Activated T-cell treated with anti-CD3 and anti-CD28 coated beads, Interleukin-2, amount 50 U/mL, for 24 hours (primary cell): Measurements from ENCODE around the gene LOX.

Experiments
- DNase-seq: peaks from one replicate; pipeline ENCODE4 v3.0.0-alpha.2; 2020
- H3K27ac Mint-ChIP-seq: 2 replicates; pipeline ENCODE4 v1.8.0; 2020; ENCODE audit warnings: mild to moderate bottlenecking, mixed read lengths
- H3K27me3 Mint-ChIP-seq: 2 replicates; pipeline ENCODE4 v1.8.0; 2020; ENCODE audit warnings: mixed read lengths
- H3K36me3 Mint-ChIP-seq: 2 replicates; pipeline ENCODE4 v1.8.0; 2020; ENCODE audit warnings: low read depth, mixed read lengths
- H3K4me1 Mint-ChIP-seq: 2 replicates; pipeline ENCODE4 v1.8.0; 2020; ENCODE audit warnings: low read depth, mixed read lengths
- H3K4me3 Mint-ChIP-seq: 2 replicates; pipeline ENCODE4 v1.8.0; 2020; ENCODE audit warnings: mild to moderate bottlenecking, moderate library complexity, mixed read lengths
- H3K9me3 Mint-ChIP-seq: 2 replicates; pipeline ENCODE4 v1.8.0; 2020; ENCODE audit warnings: mixed read lengths

The LOX gene, protein sequence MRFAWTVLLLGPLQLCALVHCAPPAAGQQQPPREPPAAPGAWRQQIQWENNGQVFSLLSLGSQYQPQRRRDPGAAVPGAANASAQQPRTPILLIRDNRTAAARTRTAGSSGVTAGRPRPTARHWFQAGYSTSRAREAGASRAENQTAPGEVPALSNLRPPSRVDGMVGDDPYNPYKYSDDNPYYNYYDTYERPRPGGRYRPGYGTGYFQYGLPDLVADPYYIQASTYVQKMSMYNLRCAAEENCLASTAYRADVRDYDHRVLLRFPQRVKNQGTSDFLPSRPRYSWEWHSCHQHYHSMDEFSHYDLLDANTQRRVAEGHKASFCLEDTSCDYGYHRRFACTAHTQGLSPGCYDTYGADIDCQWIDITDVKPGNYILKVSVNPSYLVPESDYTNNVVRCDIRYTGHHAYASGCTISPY

DNA sequence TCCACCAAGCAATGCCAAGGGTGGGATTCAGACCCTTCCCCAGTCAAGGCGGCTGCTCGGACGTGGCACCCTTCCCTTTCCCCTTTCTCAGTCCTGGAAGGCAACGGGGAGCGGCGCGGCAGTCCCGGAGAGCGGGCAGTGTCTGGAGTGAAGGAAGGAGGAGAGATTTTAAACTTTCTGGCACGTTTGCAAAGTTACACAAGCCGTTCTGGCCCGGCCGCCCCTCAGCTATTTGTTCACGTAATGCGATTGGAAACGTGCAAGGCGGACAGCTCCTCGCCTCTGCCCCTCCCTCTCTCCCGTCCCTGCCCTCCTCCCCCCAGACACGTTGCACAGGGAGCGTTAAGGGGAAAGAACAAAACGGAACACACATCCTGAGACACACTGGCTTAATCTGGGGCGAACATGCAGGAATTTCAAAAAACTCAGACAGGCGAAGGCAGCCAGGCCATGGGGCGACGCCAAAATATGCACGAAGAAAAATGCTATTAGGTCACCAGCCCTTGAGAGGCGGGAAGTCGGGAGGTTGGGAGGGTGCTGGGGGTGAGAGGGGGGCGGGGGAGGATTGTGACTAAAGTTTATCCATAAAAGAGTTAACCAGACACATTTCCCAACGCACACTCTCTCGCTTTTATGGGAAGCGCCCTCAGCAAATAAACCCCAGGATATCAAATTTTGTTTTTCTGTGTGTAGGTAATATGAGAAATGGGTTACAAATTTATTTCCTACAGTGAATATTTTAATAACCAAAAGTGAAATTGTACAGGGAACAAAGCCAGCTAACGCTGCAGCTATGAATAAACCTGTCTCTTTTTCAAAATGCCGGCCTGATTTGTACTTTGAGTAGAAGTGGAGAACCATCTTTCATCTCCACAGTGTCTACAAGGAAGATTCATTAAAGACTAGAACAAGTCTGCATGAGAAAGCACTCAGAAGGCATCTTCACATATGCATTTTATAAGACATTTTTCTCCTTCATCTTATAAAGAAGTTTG, at the start of gene LOX:
TSS of gene LOX (minus strand) at position 144 of the 995 bp plus-strand sequence. CDS start 274 bp downstream, outside the sequence.
- Mint-ChIP-seq H3K36me3 (no peaks in the 10 kb centered on the region), H3K27ac (no peak within 1 kb of the TSS), H3K9me3 (no peaks in the 10 kb centered on the region)

DNA sequence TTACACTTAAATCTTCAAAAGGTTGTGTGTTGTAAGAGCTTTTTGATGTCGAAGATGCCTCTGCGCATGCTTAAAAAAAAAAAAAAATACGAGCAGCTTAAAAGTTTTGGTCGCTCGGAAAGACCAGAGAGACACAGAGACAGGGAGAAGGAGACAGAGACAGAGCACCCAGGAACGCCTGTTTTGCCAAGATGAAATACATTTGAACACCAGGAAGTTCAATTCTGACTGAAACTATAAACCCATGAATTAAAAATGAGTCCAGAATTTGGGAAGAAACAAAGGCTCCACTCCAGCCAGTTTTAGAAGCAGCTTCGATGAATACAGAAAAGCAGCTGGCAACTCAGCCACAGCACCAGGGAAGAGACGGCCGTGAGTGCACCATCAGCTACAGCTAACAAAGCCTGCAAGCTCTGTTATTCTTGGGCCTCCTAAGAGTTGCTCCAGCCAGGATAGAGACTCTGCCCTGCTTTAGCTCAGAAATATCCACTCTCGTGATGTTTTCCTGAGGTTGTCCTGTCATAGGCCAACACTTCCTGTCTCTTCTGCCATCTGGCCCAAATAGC, 48.8 kb upstream of the LOX start:
- H3K27me3 Mint-ChIP-seq, result no peaks in the 10 kb centered on the region
- H3K27ac Mint-ChIP-seq, result no peak overlapping the region
- no peaks in the 10 kb centered on the region for H3K36me3 Mint-ChIP-seq
- H3K4me1 Mint-ChIP-seq, result peaks cover 4% of the 10 kb centered on the region
- no peak overlapping the region for H3K4me3 Mint-ChIP-seq
- no peaks in the 10 kb centered on the region for H3K9me3 Mint-ChIP-seq
- no peak for DNase-seq

More for the DNA sequence above, at the start of gene LOX:
- Mint-ChIP-seq H3K4me1 (peaks cover 18% of the 10 kb centered on the region), H3K27me3 (peaks cover 77% of the 10 kb centered on the region), H3K4me3 (peak within 1 kb of the TSS; percentile 67)
- no peak for DNase-seq

DNA sequence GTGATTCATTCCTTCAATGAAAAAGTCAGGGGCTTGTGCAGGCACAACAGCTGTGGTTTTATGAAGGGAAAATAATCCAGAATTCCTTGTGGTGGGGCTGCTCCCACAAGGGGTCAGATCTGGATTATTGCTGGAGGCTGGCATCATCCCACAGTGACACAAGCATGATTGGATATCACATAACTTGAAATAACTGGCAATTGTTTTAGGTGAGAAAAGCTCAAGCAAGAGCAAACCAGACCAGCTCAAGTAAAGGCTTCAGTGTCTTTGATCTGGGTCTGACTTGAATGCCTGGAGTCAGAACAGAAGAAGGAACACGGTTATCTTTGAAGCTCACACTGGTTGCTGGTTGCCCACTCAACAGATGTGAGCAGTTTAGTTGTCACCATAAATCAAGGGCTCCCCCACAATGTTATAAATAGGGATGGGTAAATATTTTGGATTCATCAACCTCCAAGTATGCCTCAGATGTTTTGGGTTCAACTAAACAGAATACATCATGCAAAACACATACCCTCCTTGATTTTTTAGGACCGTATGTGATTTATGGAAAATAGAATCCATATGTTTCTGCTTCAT, 48.2 kb upstream of the LOX start:
- no peak overlapping the region for H3K27ac Mint-ChIP-seq
- no peaks in the 10 kb centered on the region for H3K27me3 Mint-ChIP-seq
- peaks cover 4% of the 10 kb centered on the region for H3K4me1 Mint-ChIP-seq
- H3K9me3 Mint-ChIP-seq, result no peaks in the 10 kb centered on the region
- DNase-seq, result no peak
- no peak overlapping the region for H3K4me3 Mint-ChIP-seq
- H3K36me3 Mint-ChIP-seq, result no peaks in the 10 kb centered on the region

DNA sequence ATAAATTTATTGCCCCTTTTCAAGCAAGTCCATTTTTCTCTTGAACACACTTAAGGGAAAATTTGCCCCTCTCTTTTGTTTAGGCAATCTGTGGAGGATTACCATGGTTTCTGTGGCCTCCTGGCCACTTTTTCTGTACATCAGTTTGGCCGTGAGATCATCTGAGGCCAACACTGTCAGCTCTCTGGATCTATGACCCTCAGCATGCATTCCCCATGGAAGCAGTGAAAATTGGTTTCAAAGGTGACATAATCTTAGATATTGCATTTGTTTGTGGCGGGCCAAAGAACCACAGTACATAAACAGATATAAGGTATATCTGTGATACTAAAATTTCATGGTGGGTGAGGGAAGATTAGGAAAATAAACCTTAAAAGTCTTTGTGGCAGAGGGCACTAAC, 46.7 kb upstream of the LOX start:
- H3K27ac Mint-ChIP-seq, result no peak overlapping the region
- H3K27me3 Mint-ChIP-seq, result no peaks in the 10 kb centered on the region
- H3K4me3 Mint-ChIP-seq, result no peak overlapping the region
- peaks cover 7% of the 10 kb centered on the region for H3K4me1 Mint-ChIP-seq
- H3K9me3 Mint-ChIP-seq, result no peaks in the 10 kb centered on the region
- no peaks in the 10 kb centered on the region for H3K36me3 Mint-ChIP-seq
- no peak for DNase-seq

DNA sequence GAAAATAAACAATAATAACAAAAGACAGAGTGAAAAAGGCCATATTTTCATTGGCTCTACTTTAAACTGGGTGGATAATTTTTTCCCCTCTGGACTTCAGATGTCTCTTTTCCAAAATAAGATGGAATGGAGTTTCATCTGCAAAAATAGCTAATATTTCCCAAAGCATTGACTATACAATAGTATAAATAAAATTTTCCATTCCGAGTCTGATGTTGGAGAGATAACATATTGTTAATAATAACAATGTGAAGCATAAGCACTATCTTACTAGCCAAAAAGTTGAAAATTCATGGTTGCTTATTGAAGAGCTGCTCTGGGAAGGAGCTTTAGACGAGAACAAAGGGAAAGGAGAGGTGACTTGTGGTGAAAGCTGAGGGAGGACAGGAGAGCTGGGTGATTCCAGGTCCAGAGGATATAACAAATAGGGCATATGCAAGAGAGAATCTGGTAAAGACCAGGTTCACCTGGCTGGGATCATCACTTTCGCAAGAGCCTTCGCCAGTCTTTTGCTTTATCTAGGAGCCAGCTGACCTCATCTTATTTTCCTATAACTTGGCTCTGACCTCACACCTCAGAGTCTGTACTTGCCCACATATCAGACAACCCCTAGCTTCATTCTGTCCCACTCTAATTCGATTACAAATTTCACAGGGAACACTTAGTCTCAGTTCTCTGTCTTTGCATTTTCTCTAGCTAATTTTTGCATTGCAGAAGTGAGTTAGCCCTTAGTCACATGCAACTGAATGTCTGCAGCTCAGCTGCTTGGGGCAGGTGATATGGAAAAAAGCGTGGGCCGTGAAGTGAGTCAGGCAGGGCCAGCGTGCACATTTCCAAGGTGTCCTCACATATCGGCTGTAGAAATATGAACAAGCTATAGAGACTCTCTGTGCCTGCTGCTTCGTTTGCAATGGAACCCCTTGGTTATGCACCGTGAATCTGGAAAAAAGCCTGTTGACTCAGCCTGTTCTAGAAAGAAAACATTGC, 43.7 kb upstream of the LOX start:
- Mint-ChIP-seq H3K9me3 (no peaks in the 10 kb centered on the region), H3K4me1 (peaks cover 7% of the 10 kb centered on the region), H3K4me3 (no peak overlapping the region), H3K27me3 (no peaks in the 10 kb centered on the region), H3K36me3 (no peaks in the 10 kb centered on the region), H3K27ac (no peak overlapping the region)
- no peak for DNase-seq

DNA sequence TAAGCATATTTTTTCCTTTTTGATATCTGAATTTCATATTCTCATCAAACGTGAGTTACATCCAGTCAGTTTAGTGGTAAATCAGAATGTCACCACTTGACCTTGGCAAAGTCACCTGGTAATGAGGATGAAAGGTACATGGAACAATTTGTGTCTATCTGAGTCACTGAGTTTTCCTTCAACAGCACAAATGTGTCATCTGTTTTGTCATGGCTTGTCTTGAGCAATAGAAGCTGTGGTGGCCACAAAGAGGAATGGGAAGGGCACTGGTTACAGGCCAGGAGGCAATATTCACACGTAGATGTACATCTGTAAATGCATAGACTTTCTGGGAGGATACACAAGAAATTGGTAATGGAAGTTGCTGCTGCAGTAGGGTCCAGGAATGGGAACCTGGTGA, 42.9 kb upstream of the LOX start:
- no peak overlapping the region for H3K27ac Mint-ChIP-seq
- H3K4me1 Mint-ChIP-seq, result peaks cover 7% of the 10 kb centered on the region
- no peaks in the 10 kb centered on the region for H3K36me3 Mint-ChIP-seq
- no peak overlapping the region for H3K4me3 Mint-ChIP-seq
- no peaks in the 10 kb centered on the region for H3K27me3 Mint-ChIP-seq
- H3K9me3 Mint-ChIP-seq, result no peaks in the 10 kb centered on the region
- no peak for DNase-seq

DNA sequence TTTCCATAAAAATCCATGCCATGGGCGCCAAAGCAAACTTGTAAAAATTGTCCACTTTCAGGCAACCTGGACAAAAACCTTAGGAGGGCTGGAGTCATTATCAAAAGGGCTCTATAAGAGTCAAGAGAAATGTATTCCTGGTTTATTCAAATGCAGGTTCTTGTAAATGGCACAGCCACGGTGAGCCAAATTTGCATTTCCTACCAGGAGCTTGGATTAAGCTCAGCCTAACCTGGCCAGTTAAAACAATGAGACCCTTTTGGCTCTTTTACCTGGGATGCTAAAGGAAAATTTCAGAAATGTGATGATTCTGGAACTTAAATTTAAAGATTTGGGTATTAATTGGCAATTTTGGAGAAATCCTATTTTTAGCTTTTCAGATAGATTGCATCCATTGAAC, 42.4 kb upstream of the LOX start:
- Mint-ChIP-seq H3K36me3 (no peaks in the 10 kb centered on the region), H3K4me1 (peaks cover 7% of the 10 kb centered on the region), H3K27me3 (no peaks in the 10 kb centered on the region), H3K4me3 (no peak overlapping the region), H3K9me3 (no peaks in the 10 kb centered on the region), H3K27ac (no peak overlapping the region)
- DNase-seq, result no peak

DNA sequence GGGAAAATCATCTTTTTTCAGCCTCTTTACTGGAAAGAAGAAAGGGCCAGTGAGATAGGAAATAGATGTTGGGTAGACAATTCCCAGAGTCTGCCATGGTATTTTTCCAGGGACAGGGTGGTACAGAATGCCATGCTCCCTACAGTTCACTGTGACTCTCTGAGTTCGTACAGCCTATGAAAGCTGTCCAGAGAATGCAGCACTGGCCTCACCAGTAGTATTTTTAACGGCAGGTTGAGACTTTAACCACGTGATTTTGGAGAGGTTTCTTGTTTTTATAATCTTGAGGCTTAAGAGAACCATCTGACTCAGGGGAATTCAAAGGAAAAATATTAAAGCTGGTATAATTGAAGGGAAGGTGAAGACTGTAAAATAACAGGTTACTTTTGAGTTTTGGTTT, 41.1 kb upstream of the LOX start:
- Mint-ChIP-seq H3K9me3 (no peaks in the 10 kb centered on the region), H3K27ac (no peak overlapping the region), H3K4me3 (no peak overlapping the region), H3K36me3 (no peaks in the 10 kb centered on the region), H3K27me3 (no peaks in the 10 kb centered on the region), H3K4me1 (peaks cover 7% of the 10 kb centered on the region)
- DNase-seq, result no peak

DNA sequence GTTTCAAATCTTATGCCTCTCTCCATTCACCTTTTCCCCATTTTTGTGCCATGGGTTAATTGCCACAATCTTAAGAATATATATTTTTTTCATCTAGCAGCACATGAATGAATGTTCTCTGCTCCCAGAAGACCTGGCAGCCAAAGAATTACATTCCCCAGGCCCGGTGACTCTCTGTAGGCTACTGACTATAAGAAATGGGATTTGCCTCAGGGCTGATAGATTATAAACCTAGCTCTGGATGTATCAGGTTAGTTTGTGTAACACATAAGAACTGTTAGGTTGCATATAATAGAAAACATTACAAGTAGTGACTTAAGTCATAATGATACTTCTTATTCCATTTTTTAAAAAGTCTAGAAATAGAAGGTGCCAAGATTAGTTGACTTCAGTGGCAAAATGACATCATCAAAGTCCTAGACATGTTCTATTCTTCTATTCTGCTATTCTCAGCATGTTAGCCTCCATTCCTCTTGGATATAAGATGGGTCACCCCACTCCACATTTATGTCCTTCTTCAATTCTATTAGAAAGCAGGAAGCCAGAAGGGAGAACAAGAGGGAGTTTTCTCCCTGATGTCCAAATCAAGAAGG, 40.4 kb upstream of the LOX start:
- Mint-ChIP-seq H3K4me1 (peaks cover 7% of the 10 kb centered on the region), H3K36me3 (no peaks in the 10 kb centered on the region), H3K4me3 (no peak overlapping the region), H3K27me3 (no peaks in the 10 kb centered on the region), H3K27ac (no peak overlapping the region), H3K9me3 (no peaks in the 10 kb centered on the region)
- no peak for DNase-seq

DNA sequence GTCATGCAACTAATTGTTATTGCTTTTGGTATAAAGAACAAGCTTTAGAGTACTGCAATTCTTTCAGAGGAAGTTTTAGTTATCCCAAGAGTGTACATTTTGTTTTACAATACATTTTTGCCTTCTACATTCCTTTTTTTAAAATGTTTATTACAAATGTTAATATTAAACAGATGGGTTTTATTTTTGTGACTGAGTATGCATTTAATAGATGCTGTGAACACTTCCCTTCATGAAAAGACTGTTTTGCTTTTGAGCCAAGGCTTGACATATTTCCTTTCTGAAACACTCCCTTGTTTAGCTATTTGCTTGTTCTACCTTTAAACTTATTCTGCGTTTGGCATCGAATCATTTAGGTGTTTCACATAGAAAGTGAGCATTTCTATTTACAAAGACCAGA, 36.4 kb upstream of the LOX start:
- DNase-seq, result no peak
- Mint-ChIP-seq H3K4me3 (no peak overlapping the region), H3K36me3 (no peaks in the 10 kb centered on the region), H3K27me3 (no peaks in the 10 kb centered on the region), H3K27ac (no peak overlapping the region), H3K9me3 (no peaks in the 10 kb centered on the region), H3K4me1 (no peaks in the 10 kb centered on the region)

DNA sequence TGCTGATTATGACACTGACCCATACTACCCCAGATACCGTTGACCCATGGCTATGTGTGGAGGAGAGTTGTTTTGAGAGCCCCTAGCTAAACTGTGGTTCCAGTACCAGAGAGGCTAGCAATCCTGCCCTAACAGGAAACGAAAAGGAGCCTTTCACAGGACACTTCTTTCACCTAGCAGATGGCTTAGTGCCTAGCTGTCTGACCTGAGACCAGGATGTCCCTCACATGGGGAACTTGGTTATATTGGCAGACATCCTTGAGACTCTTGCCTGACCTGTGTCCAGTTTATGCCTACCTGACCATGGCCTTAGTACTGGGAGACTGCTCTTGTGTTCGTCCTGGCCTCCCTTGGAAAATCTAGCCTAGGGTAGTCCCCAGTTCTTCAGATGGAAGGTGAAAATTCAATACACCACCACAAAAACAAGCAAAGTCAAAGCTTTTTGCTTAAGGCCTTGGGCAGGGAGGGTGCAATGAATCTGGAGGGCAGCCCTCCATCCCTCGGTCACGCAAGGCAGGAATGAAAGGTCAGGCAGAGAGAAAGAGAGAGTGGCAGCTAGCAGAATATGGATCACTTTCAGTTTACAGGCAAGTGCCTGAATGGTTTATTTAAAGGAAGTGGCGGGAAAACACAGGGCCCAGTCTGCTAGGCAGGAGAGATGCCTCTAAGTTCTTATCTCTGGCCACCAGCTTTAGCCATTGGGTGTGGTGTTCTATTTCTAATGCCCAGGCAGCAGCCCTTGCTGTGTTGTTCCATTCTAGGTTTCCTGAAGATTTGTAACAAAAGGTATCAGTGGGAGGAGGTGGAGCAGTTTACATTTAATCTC, 34.9 kb upstream of the LOX start:
- DNase-seq, result no peak
- Mint-ChIP-seq H3K4me3 (no peak overlapping the region), H3K27ac (no peak overlapping the region), H3K9me3 (no peaks in the 10 kb centered on the region), H3K36me3 (no peaks in the 10 kb centered on the region), H3K4me1 (no peaks in the 10 kb centered on the region), H3K27me3 (peaks cover 2% of the 10 kb centered on the region)

DNA sequence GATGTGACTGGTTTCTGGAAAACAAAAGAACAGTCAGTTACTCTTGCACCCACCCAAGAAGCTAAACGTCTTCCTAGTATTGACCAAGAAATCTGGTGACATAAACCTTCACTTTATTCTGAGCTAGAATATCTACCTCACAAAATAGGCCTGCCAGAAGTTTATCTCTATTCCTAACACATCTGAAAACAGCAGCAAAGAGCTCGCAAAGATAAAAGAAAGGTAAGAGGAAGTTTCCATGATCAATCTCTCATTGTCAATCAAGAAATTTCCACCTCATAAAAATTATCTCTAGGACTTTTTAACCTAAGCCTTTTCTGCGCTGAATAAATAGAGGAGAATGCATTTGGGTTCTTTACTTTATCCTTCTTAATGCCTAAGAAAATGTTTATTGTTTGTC, 34.0 kb upstream of the LOX start:
- no peaks in the 10 kb centered on the region for H3K4me1 Mint-ChIP-seq
- peaks cover 8% of the 10 kb centered on the region for H3K27me3 Mint-ChIP-seq
- H3K36me3 Mint-ChIP-seq, result no peaks in the 10 kb centered on the region
- H3K4me3 Mint-ChIP-seq, result no peak overlapping the region
- H3K9me3 Mint-ChIP-seq, result no peaks in the 10 kb centered on the region
- H3K27ac Mint-ChIP-seq, result no peak overlapping the region
- DNase-seq, result no peak

DNA sequence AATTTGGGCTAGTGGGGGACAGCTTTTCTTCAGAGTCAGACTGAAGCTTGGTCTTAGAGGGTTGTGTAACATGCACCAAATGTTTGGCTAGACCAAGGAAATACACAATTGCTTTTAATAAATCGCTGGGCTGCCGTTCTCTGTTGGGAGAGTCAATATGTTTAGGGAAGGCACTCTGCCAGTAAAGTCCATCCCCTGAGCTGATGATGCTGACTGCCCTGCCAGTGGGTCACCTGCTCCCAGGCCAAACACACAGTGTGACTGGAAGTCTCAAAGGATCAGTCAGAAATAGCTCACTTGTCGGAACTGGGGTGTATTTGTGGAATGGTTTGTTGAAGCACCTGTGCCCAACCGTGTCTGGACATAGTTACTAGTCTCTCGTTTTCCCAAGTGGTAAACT, 33.4 kb upstream of the LOX start:
- Mint-ChIP-seq H3K4me3 (no peak overlapping the region), H3K27me3 (peaks cover 8% of the 10 kb centered on the region), H3K9me3 (no peaks in the 10 kb centered on the region)

More for the DNA sequence above, 33.4 kb upstream of the LOX start:
- H3K27ac Mint-ChIP-seq, result no peak overlapping the region
- H3K36me3 Mint-ChIP-seq, result no peaks in the 10 kb centered on the region
- no peaks in the 10 kb centered on the region for H3K4me1 Mint-ChIP-seq
- no peak for DNase-seq
